D721Med (cell line): ENCODE measurements around the gene MED7.

Source experiments
- DNase-seq: peaks from one replicate; pipeline ENCODE4 v3.0.0; 2011; ENCODE audit warnings: low spot score; ENCODE audit not compliant: insufficient read length
- FAIRE-seq: peaks from 2 replicates; lab custom pipeline; 2011; peaks lifted over from hg19 to GRCh38; lab: Jason Lieb, UNC
- CTCF ChIP-seq: IDR thresholded peaks from 2 replicates; pipeline ENCODE4 v1.5.1; 2012; ENCODE audit warnings: mild to moderate bottlenecking, control low read depth; ENCODE audit not compliant: insufficient read depth; ENCODE audit errors: missing control alignments

Gene MED7

GRCh38 chr5:157107508-157107907 is 35.2 kb downstream of the MED7 start:
- TF ChIP-seq CTCF, result no peak
- DNase-seq (no peak), FAIRE-seq (no peak)

GRCh38 chr5:157106630-157107461 is 35.8 kb downstream of the MED7 start:
- no peak for FAIRE-seq
- no peak for DNase-seq
- TF ChIP-seq CTCF, result no peak

GRCh38 chr5:157100140-157100679 is 42.5 kb downstream of the MED7 start:
- TF ChIP-seq CTCF, result no peak
- DNase-seq (no peak), FAIRE-seq (no peak)

- no peak for TF ChIP-seq CTCF
- no peak for DNase-seq
- FAIRE-seq, result no peak
Measured at GRCh38 chr5:157088342-157088990, 54.2 kb downstream of the MED7 start.
